HEK293 (cell line): ENCODE measurements around the gene SLC1A6.

Experiments
- YY1 ChIP-seq: fragments of 450-650 bp; formaldehyde crosslinking; IDR thresholded peaks from 2 replicates; pipeline ENCODE4 v1.5.1; 2018; ENCODE audit warnings: missing biosample characterization, missing genetic modification characterization
- ZNF146 ChIP-seq: fragments of 450-650 bp; formaldehyde crosslinking; IDR thresholded peaks from 2 replicates; pipeline ENCODE4 v1.5.1; 2016; ENCODE audit warnings: missing biosample characterization, missing genetic modification characterization
- ZNF23 ChIP-seq: fragments of 450-650 bp; formaldehyde crosslinking; IDR thresholded peaks from 2 replicates; pipeline ENCODE4 v1.5.1; 2016; ENCODE audit warnings: missing biosample characterization, missing genetic modification characterization, borderline replicate concordance
- ZNF335 ChIP-seq: fragments of 450-650 bp; formaldehyde crosslinking; conservative IDR thresholded peaks from 2 replicates; pipeline ENCODE4 v1.5.1; 2016; ENCODE audit warnings: missing biosample characterization, missing genetic modification characterization
- ZNF558 ChIP-seq: fragments of 450-650 bp; formaldehyde crosslinking; IDR thresholded peaks from 2 replicates; pipeline ENCODE4 v1.5.1; 2016; ENCODE audit warnings: missing biosample characterization, missing genetic modification characterization
- ZNF664 ChIP-seq: fragments of 450-650 bp; formaldehyde crosslinking; IDR thresholded peaks from 2 replicates; pipeline ENCODE4 v1.5.1; 2016; ENCODE audit warnings: missing biosample characterization, missing genetic modification characterization
- ZNF747 ChIP-seq: fragments of 450-650 bp; formaldehyde crosslinking; IDR thresholded peaks from 2 replicates; pipeline ENCODE4 v1.5.1; 2016; ENCODE audit warnings: missing biosample characterization, missing genetic modification characterization
- TF ChIP-seq, protein P1 (sequence below): fragments of 450-650 bp; formaldehyde crosslinking; IDR thresholded peaks from 2 replicates; pipeline ENCODE4 v1.5.1; 2016; ENCODE audit warnings: missing biosample characterization, missing genetic modification characterization
- TF ChIP-seq, protein P2 (sequence below): fragments of 450-650 bp; formaldehyde crosslinking; IDR thresholded peaks from 2 replicates; pipeline ENCODE4 v1.5.1; 2016; ENCODE audit warnings: missing biosample characterization, missing genetic modification characterization

DNA sequence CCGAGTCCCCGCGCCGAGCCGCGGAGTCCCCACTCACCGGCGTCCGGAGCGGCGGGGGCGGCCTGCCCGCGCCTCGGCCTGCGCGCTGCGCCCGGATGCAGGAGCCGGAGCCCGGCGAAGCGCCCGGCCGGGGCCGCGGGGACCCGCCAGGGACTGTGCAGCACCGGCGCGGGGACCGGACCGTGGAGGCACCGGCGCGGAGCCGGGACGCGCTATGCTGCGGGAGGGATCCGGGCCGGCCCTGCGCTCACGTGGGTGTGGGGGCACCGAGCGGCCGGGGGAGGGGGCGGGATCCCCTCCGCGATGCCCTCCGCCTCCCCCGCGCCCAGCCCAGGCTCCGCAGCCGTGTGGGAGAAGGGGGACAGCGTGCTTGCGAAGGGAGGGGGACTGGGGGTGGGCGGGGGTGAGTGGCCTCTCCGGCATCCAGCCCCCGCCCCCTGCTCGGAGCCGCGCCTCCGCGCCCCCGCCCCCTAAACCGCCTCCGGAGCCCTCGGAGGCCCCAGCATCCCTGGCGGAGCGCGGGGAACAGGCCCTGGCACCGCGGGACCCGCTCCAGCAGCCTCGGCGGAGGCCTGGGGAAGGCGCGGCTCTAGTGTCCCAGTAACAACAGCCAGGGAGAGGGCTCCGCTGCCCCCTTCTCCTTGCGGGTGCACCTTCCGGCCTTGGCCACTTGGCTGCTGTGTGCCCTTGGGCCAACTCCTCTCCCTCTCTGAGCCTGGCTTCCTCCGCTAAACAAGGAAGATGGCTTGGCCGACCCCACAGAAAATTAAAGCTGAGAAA is at the start of gene SLC1A6:
- no peak for TF ChIP-seq ZNF146 (tag by site-specific recombination)
- TF ChIP-seq, protein P1, sequence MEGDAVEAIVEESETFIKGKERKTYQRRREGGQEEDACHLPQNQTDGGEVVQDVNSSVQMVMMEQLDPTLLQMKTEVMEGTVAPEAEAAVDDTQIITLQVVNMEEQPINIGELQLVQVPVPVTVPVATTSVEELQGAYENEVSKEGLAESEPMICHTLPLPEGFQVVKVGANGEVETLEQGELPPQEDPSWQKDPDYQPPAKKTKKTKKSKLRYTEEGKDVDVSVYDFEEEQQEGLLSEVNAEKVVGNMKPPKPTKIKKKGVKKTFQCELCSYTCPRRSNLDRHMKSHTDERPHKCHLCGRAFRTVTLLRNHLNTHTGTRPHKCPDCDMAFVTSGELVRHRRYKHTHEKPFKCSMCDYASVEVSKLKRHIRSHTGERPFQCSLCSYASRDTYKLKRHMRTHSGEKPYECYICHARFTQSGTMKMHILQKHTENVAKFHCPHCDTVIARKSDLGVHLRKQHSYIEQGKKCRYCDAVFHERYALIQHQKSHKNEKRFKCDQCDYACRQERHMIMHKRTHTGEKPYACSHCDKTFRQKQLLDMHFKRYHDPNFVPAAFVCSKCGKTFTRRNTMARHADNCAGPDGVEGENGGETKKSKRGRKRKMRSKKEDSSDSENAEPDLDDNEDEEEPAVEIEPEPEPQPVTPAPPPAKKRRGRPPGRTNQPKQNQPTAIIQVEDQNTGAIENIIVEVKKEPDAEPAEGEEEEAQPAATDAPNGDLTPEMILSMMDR, result no peak
- 0 out of 2 replicates have a peak, but pooled peaks have one; percentile 20 for TF ChIP-seq ZNF335
- no peak for TF ChIP-seq ZNF664 (tag by site-specific recombination)
- TF ChIP-seq YY1 (tag by site-specific recombination), result no peak
- no peak for TF ChIP-seq ZNF747 (tag by site-specific recombination)
- TF ChIP-seq ZNF23 (tag by site-specific recombination), result no peak
- TF ChIP-seq, protein P2, sequence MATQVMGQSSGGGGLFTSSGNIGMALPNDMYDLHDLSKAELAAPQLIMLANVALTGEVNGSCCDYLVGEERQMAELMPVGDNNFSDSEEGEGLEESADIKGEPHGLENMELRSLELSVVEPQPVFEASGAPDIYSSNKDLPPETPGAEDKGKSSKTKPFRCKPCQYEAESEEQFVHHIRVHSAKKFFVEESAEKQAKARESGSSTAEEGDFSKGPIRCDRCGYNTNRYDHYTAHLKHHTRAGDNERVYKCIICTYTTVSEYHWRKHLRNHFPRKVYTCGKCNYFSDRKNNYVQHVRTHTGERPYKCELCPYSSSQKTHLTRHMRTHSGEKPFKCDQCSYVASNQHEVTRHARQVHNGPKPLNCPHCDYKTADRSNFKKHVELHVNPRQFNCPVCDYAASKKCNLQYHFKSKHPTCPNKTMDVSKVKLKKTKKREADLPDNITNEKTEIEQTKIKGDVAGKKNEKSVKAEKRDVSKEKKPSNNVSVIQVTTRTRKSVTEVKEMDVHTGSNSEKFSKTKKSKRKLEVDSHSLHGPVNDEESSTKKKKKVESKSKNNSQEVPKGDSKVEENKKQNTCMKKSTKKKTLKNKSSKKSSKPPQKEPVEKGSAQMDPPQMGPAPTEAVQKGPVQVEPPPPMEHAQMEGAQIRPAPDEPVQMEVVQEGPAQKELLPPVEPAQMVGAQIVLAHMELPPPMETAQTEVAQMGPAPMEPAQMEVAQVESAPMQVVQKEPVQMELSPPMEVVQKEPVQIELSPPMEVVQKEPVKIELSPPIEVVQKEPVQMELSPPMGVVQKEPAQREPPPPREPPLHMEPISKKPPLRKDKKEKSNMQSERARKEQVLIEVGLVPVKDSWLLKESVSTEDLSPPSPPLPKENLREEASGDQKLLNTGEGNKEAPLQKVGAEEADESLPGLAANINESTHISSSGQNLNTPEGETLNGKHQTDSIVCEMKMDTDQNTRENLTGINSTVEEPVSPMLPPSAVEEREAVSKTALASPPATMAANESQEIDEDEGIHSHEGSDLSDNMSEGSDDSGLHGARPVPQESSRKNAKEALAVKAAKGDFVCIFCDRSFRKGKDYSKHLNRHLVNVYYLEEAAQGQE (tag by site-specific recombination), result no peak
- no peak for TF ChIP-seq ZNF558 (tag by site-specific recombination)
